Measurements from ENCODE around the gene IDH1. TPM values are rescaled to one million over a fixed set of nuclear protein-coding genes. Genes with fewer than 3 reads are reported as not detected.

Gene IDH1
- total RNA-seq, 1 donor, result 196 TPM

- DNase-seq (ENCODE audit: low read depth), result no peak
- H3K4me3 ChIP-seq (ENCODE audit: low read depth, low read length), result no peak overlapping the region
- no peak for TF ChIP-seq CTCF (IDR thresholded peaks at IDR 0.05; ENCODE audit: insufficient read depth, low read length)
Observed at GRCh38 chr2:208294482-208295024, 39.7 kb upstream of the IDH1 start.

GRCh38 chr2:208285853-208286252 is 31.0 kb upstream of the IDH1 start:
- DNase-seq (ENCODE audit: low read depth), result no peak
- no peak for TF ChIP-seq CTCF (IDR thresholded peaks at IDR 0.05; ENCODE audit: insufficient read depth, low read length)
- H3K4me3 ChIP-seq (ENCODE audit: low read depth, low read length), result no peak overlapping the region

GRCh38 chr2:208280933-208281332 is 26.1 kb upstream of the IDH1 start:
- no peak for TF ChIP-seq CTCF (IDR thresholded peaks at IDR 0.05; ENCODE audit: insufficient read depth, low read length)
- H3K4me3 ChIP-seq (ENCODE audit: low read depth, low read length), result no peak overlapping the region
- DNase-seq (ENCODE audit: low read depth), result peak; percentile 22

- no peak for TF ChIP-seq CTCF (IDR thresholded peaks at IDR 0.05; ENCODE audit: insufficient read depth, low read length)
- DNase-seq (ENCODE audit: low read depth), result no peak
- no peak overlapping the region for H3K4me3 ChIP-seq (ENCODE audit: low read depth, low read length)
Observed at GRCh38 chr2:208280234-208280633, 25.4 kb upstream of the IDH1 start.

- H3K4me3 ChIP-seq (ENCODE audit: low read depth, low read length), result no peak overlapping the region
- no peak for TF ChIP-seq CTCF (IDR thresholded peaks at IDR 0.05; ENCODE audit: insufficient read depth, low read length)
- no peak for DNase-seq (ENCODE audit: low read depth)
Observed at GRCh38 chr2:208279236-208279635, 24.4 kb upstream of the IDH1 start.

- no peak overlapping the region for H3K4me3 ChIP-seq (ENCODE audit: low read depth, low read length)
- TF ChIP-seq CTCF (IDR thresholded peaks at IDR 0.05; ENCODE audit: insufficient read depth, low read length), result no peak
- DNase-seq (ENCODE audit: low read depth), result no peak
Observed at GRCh38 chr2:208278549-208278948, 23.7 kb upstream of the IDH1 start.

GRCh38 chr2:208274748-208275147 is 19.9 kb upstream of the IDH1 start:
- no peak for DNase-seq (ENCODE audit: low read depth)
- TF ChIP-seq CTCF (IDR thresholded peaks at IDR 0.05; ENCODE audit: insufficient read depth, low read length), result no peak
- no peak overlapping the region for H3K4me3 ChIP-seq (ENCODE audit: low read depth, low read length)

Data from fibroblast of the aortic adventitia (primary cell).